HepG2 (cell line): ENCODE measurements around the gene ODC1. TPM values are rescaled to one million over a fixed set of nuclear protein-coding genes. Genes with fewer than 3 reads are reported as not detected.

Experiments
- ATAC-seq: fragments of 200-7000 bp; cut with Tn5 transposase; 3 replicates; pipeline ENCODE4 v1.9.1; 2020; ENCODE audit warnings: mild to moderate bottlenecking, moderate library complexity
- BruUV-seq: library from RNA; stranded (reverse); fragments of 400-500 nt; replicated peaks from 2 replicates; lab custom pipeline; 2021; lab: Mats Ljungman, UMichigan
- CTCF ChIA-PET: fragments of 300-600 bp; formaldehyde crosslinking; extraction: SDS; loops from one replicate; lab custom pipeline; 2021; ENCODE audit warnings: low total read pairs, inconsistent platforms, low intra/inter-chr PET ratio; lab: Yijun Ruan, JAX
- POLR2A ChIA-PET: fragments of 350-600 bp; sonication (Branson Sonifier 250); formaldehyde crosslinking; loops from one replicate; lab custom pipeline; 2020; ENCODE audit warnings: antibody characterized with exemption, inconsistent platforms; lab: Yijun Ruan, JAX
- DNase-seq: peaks from one replicate; pipeline ENCODE4 v3.0.0-alpha.2; 2015; ENCODE audit warnings: low spot score
- FAIRE-seq: peaks from 3 replicates; lab custom pipeline; 2011; peaks lifted over from hg19 to GRCh38; lab: Jason Lieb, UNC
- H2AFZ ChIP-seq: one replicate; pipeline ENCODE4 v1.6.1; 2011; ENCODE audit warnings: low read length, inconsistent platforms
- H3K27ac ChIP-seq: fragments of 300-600 bp; 3 replicates; pipeline ENCODE4 v1.8.0; 2011; ENCODE audit warnings: mixed run types, mild to moderate bottlenecking, mixed read lengths, low read length, inconsistent platforms; ENCODE audit not compliant: insufficient read depth; ENCODE audit errors: extremely low read length
- H3K27me3 ChIP-seq, 2 experiments: fragments of 200-600 bp in 1 of 2; 2 replicates in 1 of 2; 3 replicates in 1 of 2; pipeline versions ENCODE4 v1.6.0 to v1.8.0; 2011; ENCODE audit warnings: low read length in 2 of 2, mild to moderate bottlenecking in 2 of 2, moderate library complexity in 2 of 2, inconsistent platforms in 1 of 2; ENCODE audit not compliant: insufficient read depth in 2 of 2, control insufficient read depth in 1 of 2
- H3K36me3 ChIP-seq, 2 experiments: fragments of 200-600 bp in 1 of 2; replicated peaks in 1 of 2; 2 replicates in 1 of 2; 3 replicates in 1 of 2; pipeline versions ENCODE4 v1.5.1 to v1.8.0; 2011; ENCODE audit warnings: low read length in 2 of 2, inconsistent platforms in 1 of 2; ENCODE audit not compliant: insufficient read depth in 2 of 2, control insufficient read depth in 1 of 2
- H3K4me1 ChIP-seq: 2 replicates; pipeline ENCODE4 v1.5.1; 2012; ENCODE audit warnings: low read length, inconsistent platforms; ENCODE audit not compliant: insufficient read depth
- H3K4me2 ChIP-seq: 2 replicates; pipeline ENCODE4 v1.6.0; 2011; ENCODE audit warnings: low read depth, low read length, inconsistent platforms
- H3K4me3 ChIP-seq, 3 experiments: fragments of 200-600 bp in 1 of 3; sonication (generic), shearing (Covaris generic) in 1 of 3; replicated peaks in 1 of 3; 2 replicates each; pipeline ENCODE4 v1.5.1; 2011 to 2016; ENCODE audit warnings: low read length in 3 of 3, inconsistent platforms in 2 of 3, low read depth in 2 of 3, mild to moderate bottlenecking in 2 of 3, control low read depth in 1 of 3, mixed read lengths in 1 of 3; ENCODE audit not compliant: insufficient read depth in 1 of 3
- H3K79me2 ChIP-seq: one replicate; pipeline ENCODE4 v1.6.1; 2011; ENCODE audit warnings: low read length, inconsistent platforms; ENCODE audit not compliant: insufficient read depth
- H3K9ac ChIP-seq: 2 replicates; pipeline ENCODE4 v1.6.0; 2011; ENCODE audit warnings: mild to moderate bottlenecking, low read depth, low read length, inconsistent platforms; ENCODE audit not compliant: insufficient read depth
- H3K9me3 ChIP-seq: 2 replicates; pipeline ENCODE4 v1.5.1; 2012; ENCODE audit warnings: mild to moderate bottlenecking, low read length
- H4K20me1 ChIP-seq: 2 replicates; pipeline ENCODE4 v1.6.0; 2011; ENCODE audit warnings: inconsistent platforms, mild to moderate bottlenecking, low read length, moderate library complexity; ENCODE audit not compliant: insufficient read depth
- ATAD3A ChIP-seq: sonication (generic); formaldehyde crosslinking; IDR thresholded peaks from 2 replicates; pipeline ENCODE4 v1.4.0; 2020; ENCODE audit warnings: missing genetic modification reagents
- ATF7-NPFF ChIP-seq: sonication (generic); formaldehyde crosslinking; IDR thresholded peaks from 2 replicates; pipeline ENCODE4 v1.8.1; 2023; ENCODE audit warnings: mild to moderate bottlenecking, low read depth, missing genetic modification reagents, moderate library complexity
- BHLHE40 ChIP-seq: IDR thresholded peaks from 2 replicates; pipeline ENCODE4 v1.6.1; 2011; ENCODE audit warnings: low read length, improper control_type of control experiment
- FOXO1 ChIP-seq: sonication (generic); formaldehyde crosslinking; IDR thresholded peaks from 2 replicates; pipeline ENCODE4 v1.4.0; 2020; ENCODE audit warnings: missing genetic modification reagents
- GATAD2A ChIP-seq: IDR thresholded peaks from 2 replicates; pipeline ENCODE4 v1.6.1; 2016
- MATR3 ChIP-seq: sonication (generic); formaldehyde crosslinking; IDR thresholded peaks from 2 replicates; pipeline ENCODE4 v1.4.0; 2020; ENCODE audit warnings: missing genetic modification reagents
- RAD51 ChIP-seq: fragments of 450-650 bp; IDR thresholded peaks from 2 replicates; pipeline ENCODE4 v1.6.1; 2016; ENCODE audit warnings: borderline replicate concordance
- REXO4 ChIP-seq: sonication (generic); formaldehyde crosslinking; IDR thresholded peaks from 2 replicates; pipeline ENCODE4 v1.8.0; 2022; ENCODE audit warnings: missing genetic modification reagents, mild to moderate bottlenecking, borderline replicate concordance
- ZNF101 ChIP-seq: sonication (generic); formaldehyde crosslinking; IDR thresholded peaks from 2 replicates; pipeline ENCODE4 v1.4.0; 2020; ENCODE audit warnings: mild to moderate bottlenecking, low read depth, missing genetic modification reagents, borderline replicate concordance
- ZNF232 ChIP-seq: sonication (generic); formaldehyde crosslinking; IDR thresholded peaks from 2 replicates; pipeline ENCODE4 v1.4.0; 2020; ENCODE audit warnings: missing genetic modification reagents, borderline replicate concordance
- ZNF616 ChIP-seq: sonication (generic); formaldehyde crosslinking; IDR thresholded peaks from 2 replicates; pipeline ENCODE4 v1.5.0; 2020; ENCODE audit warnings: low read depth, mild to moderate bottlenecking, missing genetic modification reagents
- ZNF768 ChIP-seq: sonication (generic); formaldehyde crosslinking; IDR thresholded peaks from 2 replicates; pipeline ENCODE4 v1.4.0; 2020; ENCODE audit warnings: missing genetic modification reagents
- WGBS: methylation state at CpG from one replicate; pipeline ENCODE4 v1.1.6; 2017; ENCODE audit warnings: low lambda C conversion rate; 5-methylcytosine and 5-hydroxymethylcytosine counted together
- in situ Hi-C: cut with HindIII; loops from 2 replicates; pipeline ENCODE4 v1.10.0; 2017; ENCODE audit warnings: low pct_unique_long_range_greater_than_20kb; ENCODE audit not compliant: extremely low pct_ligation_motif_present
- intact Hi-C: fragments of 100-400 bp; cut with micrococcal nuclease; formaldehyde crosslinking; loops from one replicate; pipeline ENCODE4 v1.10.0; 2022; ENCODE audit not compliant: unreplicated experiment
- polyA plus RNA-seq, 8 experiments: library from polyadenylated mRNA; depleted of rRNA in 3 of 8; stranded (reverse) in 7 of 8; unstranded in 1 of 8; fragments of >200 nt; fragmentation: Illumina TruSeq in 4 of 8; extraction: Trizol in 4 of 8; gene quantifications; 2 replicates each; pipeline versions ENCODE4 v1.2.1 to v1.2.3, GENCODE V29; 2011 to 2016; ENCODE audit warnings: low read depth in 4 of 8, missing spikeins in 1 of 8, mixed read lengths in 1 of 8; ENCODE audit not compliant: insufficient read depth in 1 of 8
- total RNA-seq, 5 experiments: library from RNA; depleted of rRNA; stranded (reverse); fragments of >200 nt; fragmentation: Illumina TruSeq; extraction: Trizol; gene quantifications; 2 replicates each; pipeline ENCODE4 v1.2.3, GENCODE V29; 2016; ENCODE audit warnings: low read depth in 1 of 5
- TF ChIP-seq, protein P1 (sequence below): IDR thresholded peaks from 2 replicates; pipeline ENCODE4 v1.4.0; 2020; ENCODE audit warnings: mild to moderate bottlenecking, missing genetic modification reagents
- TF ChIP-seq, protein P2 (sequence below): sonication (generic); formaldehyde crosslinking; IDR thresholded peaks from 2 replicates; pipeline ENCODE4 v1.8.1; 2023; ENCODE audit warnings: mild to moderate bottlenecking, inconsistent platforms, moderate library complexity, missing genetic modification reagents, borderline replicate concordance

The ODC1 gene
- total and polyA plus RNA-seq, 2 of the 13 experiments (the other 11 are each of a cell fraction or from before 2014, with no cell fraction given) = 142 to 371 TPM

- TF ChIP-seq ZNF232 (CRISPR knock-in tag) (no peak), GATAD2A (peak; percentile 41; the same call in 1 of the 2 replicates)
- TF ChIP-seq, protein P1, sequence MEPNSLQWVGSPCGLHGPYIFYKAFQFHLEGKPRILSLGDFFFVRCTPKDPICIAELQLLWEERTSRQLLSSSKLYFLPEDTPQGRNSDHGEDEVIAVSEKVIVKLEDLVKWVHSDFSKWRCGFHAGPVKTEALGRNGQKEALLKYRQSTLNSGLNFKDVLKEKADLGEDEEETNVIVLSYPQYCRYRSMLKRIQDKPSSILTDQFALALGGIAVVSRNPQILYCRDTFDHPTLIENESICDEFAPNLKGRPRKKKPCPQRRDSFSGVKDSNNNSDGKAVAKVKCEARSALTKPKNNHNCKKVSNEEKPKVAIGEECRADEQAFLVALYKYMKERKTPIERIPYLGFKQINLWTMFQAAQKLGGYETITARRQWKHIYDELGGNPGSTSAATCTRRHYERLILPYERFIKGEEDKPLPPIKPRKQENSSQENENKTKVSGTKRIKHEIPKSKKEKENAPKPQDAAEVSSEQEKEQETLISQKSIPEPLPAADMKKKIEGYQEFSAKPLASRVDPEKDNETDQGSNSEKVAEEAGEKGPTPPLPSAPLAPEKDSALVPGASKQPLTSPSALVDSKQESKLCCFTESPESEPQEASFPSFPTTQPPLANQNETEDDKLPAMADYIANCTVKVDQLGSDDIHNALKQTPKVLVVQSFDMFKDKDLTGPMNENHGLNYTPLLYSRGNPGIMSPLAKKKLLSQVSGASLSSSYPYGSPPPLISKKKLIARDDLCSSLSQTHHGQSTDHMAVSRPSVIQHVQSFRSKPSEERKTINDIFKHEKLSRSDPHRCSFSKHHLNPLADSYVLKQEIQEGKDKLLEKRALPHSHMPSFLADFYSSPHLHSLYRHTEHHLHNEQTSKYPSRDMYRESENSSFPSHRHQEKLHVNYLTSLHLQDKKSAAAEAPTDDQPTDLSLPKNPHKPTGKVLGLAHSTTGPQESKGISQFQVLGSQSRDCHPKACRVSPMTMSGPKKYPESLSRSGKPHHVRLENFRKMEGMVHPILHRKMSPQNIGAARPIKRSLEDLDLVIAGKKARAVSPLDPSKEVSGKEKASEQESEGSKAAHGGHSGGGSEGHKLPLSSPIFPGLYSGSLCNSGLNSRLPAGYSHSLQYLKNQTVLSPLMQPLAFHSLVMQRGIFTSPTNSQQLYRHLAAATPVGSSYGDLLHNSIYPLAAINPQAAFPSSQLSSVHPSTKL (CRISPR knock-in tag) = peak; percentile 60; the same call in 1 of the 2 replicates
These were observed 10.3 kb downstream of the ODC1 start (continued) for GRCh38 chr2:10437806-10438205.

- 41% methylated on average over 9 of the region's 13 CpGs for WGBS
- Histone ChIP-seq H3K4me3 (no peak overlapping the region), H3K9me3 (no peaks in the 10 kb centered on the region), H4K20me1 (no peaks in the 10 kb centered on the region), H3K4me1 (peaks cover 57% of the 10 kb centered on the region), H3K27me3 (peaks cover 10 to 45% of the 10 kb centered on the region in 2 experiments), H3K27ac (no peak overlapping the region), H3K4me2 (no peak overlapping the region), H3K36me3 (peaks cover 11 to 24% of the 10 kb centered on the region in 2 experiments), H2AFZ (no peak overlapping the region), H3K79me2 (no peaks in the 10 kb centered on the region), H3K9ac (no peak overlapping the region)
- intact Hi-C loops = loop anchor here (5.0 kb wide), 1 partner anchor 294 kb away; no protein-coding TSS in a partner anchor
- BruUV-seq = no TSS peak
- in situ Hi-C loops = loop anchor here (5.0 to 25.0 kb wide), 3 partner anchors 314 to 624 kb away; partner anchors contain the start of gene RRM2
- CTCF ChIA-PET = no interaction called here
- DNase-seq = no peak
- FAIRE-seq = no peak
- no peak for ATAC-seq
- POLR2A ChIA-PET = interaction anchor here (4.8 kb wide), 1 partner anchor 12 kb away, joined by 38 read pairs; the partner anchor contains the start of gene ODC1
- no peak for TF ChIP-seq FOXO1 (CRISPR knock-in tag)
- no peak for TF ChIP-seq ATF7-NPFF (CRISPR knock-in tag)
- 0 out of 2 replicates have a peak, but pooled peaks have one; percentile 13 for TF ChIP-seq ZNF768 (CRISPR knock-in tag)
- TF ChIP-seq RAD51 = no peak
- TF ChIP-seq, protein P2, sequence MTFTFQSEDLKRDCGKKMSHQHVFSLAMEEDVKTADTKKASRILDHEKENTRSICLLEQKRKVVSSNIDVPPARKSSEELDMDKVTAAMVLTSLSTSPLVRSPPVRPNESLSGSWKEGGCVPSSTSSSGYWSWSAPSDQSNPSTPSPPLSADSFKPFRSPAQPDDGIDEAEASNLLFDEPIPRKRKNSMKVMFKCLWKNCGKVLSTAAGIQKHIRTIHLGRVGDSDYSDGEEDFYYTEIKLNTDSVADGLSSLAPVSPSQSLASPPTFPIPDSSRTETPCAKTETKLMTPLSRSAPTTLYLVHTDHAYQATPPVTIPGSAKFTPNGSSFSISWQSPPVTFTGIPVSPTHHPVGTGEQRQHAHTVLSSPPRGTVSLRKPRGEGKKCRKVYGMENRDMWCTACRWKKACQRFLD (CRISPR knock-in tag) = no peak
- TF ChIP-seq MATR3 = no peak
- TF ChIP-seq ATAD3A (CRISPR knock-in tag) = no peak
- no peak for TF ChIP-seq ZNF101 (CRISPR knock-in tag)
- peak; percentile 17; the same call in 1 of the 2 replicates for TF ChIP-seq BHLHE40
- TF ChIP-seq REXO4 (CRISPR knock-in tag) = no peak
- TF ChIP-seq ZNF616 (CRISPR knock-in tag) = no peak
These were observed 11.5 kb downstream of the ODC1 start for GRCh38 chr2:10436583-10437110.
